H1 (cell line): ENCODE data around the gene SHISAL1. TPM values are rescaled to one million over a fixed set of nuclear protein-coding genes. Genes with fewer than 3 reads are reported as not detected.

Experiments used
- EP300 ChIP-seq, 2 experiments: IDR thresholded peaks; 1 replicate in 1 of 2; 2 replicates in 1 of 2; pipeline ENCODE4 v1.6.1; 2011 to 2012; ENCODE audit warnings: low read depth in 2 of 2, low read length in 2 of 2, mild to moderate bottlenecking in 2 of 2, borderline replicate concordance in 1 of 2, inconsistent platforms in 1 of 2, moderate library complexity in 1 of 2
- polyA plus RNA-seq, 7 experiments: library from polyadenylated mRNA; depleted of rRNA in 3 of 7; stranded (reverse) in 5 of 7; unstranded in 2 of 7; fragments of >200 nt in 5 of 7; fragments of 200-250 nt in 2 of 7; gene quantifications; 1 replicate in 5 of 7; 2 replicates in 1 of 7; 4 replicates in 1 of 7; pipeline versions ENCODE4 v1.2.1 to v1.2.3, GENCODE V29; 2011 to 2013; ENCODE audit warnings: missing spikeins in 2 of 7, mixed read lengths in 2 of 7
- total RNA-seq: library from RNA; stranded (reverse); fragmentation: NEBNext Ultra II Directional; extraction: Animal tissue kit (Norgen Biotek cat#: 25700); gene quantifications from 2 replicates; pipeline ENCODE4 v1.2.1, GENCODE V29; 2021

The SHISAL1 gene
- total and polyA plus RNA-seq, 2 of the 8 experiments (the other 6 are each of a cell fraction or from before 2014, with no cell fraction given) = 3.7 to 5.8 TPM

DNA sequence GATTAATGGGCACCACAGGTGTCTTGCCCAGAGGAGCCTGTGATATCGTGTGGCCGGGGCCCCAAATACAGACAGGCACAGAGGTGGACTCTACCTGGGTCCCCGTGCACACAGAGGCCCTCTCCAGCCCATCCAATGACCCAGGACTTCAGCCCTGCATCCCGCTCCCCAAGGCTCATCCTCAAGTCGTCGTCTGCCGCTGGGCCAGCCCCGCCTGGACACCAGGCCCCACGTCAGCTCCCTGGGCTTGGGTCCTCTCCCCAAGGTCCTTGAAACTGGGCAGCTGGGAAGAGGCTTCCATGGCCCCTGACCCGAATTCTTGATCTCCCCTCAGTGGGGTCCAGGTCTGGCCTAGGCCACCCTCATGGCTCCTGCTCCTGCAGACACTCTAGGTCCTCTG is 20.2 kb downstream of the SHISAL1 start (continued):
- TF ChIP-seq EP300 (IDR thresholded peaks at IDR 0.05; ENCODE audit: borderline replicate concordance in 1 of 2, low read depth in 2 of 2, low read length in 2 of 2) = no peak
